Loucy (cell line): ENCODE results near the gene PRKCE.

Experiments used
- H2AFZ ChIP-seq: fragments of 200-600 bp; sonication (generic); 2 replicates; pipeline ENCODE4 v1.6.0; 2016; ENCODE audit warnings: antibody characterized with exemption, mild to moderate bottlenecking, low read length, moderate library complexity
- H3F3A ChIP-seq: fragments of 200-600 bp; 2 replicates; pipeline ENCODE4 v1.6.0; 2016; ENCODE audit warnings: antibody characterized with exemption, low read depth, mild to moderate bottlenecking
- H3K27me3 ChIP-seq: fragments of 200-600 bp; sonication (generic); 2 replicates; pipeline ENCODE4 v1.6.1; 2014; ENCODE audit warnings: low read length, mild to moderate bottlenecking; ENCODE audit not compliant: insufficient read depth, poor library complexity, severe bottlenecking
- H3K36me3 ChIP-seq: fragments of 200-600 bp; sonication (generic); 2 replicates; pipeline ENCODE4 v1.6.1; 2016; ENCODE audit warnings: low read length; ENCODE audit not compliant: insufficient read depth
- H3K4me1 ChIP-seq: fragments of 200-600 bp; sonication (generic); 2 replicates; pipeline ENCODE4 v1.5.1; 2014; ENCODE audit warnings: low read length, mild to moderate bottlenecking; ENCODE audit not compliant: insufficient read depth, poor library complexity, severe bottlenecking
- H3K4me2 ChIP-seq: fragments of 200-600 bp; sonication (generic); 2 replicates; pipeline ENCODE4 v1.6.0; 2014; ENCODE audit warnings: antibody characterized with exemption, low read length, low read depth, mild to moderate bottlenecking; ENCODE audit not compliant: poor library complexity, severe bottlenecking
- H3K4me3 ChIP-seq: fragments of 200-600 bp; sonication (generic); 2 replicates; pipeline ENCODE4 v1.5.1; 2014; ENCODE audit warnings: low read length, mild to moderate bottlenecking, mixed read lengths; ENCODE audit not compliant: poor library complexity, severe bottlenecking
- H3K79me2 ChIP-seq: fragments of 200-600 bp; sonication (generic); 2 replicates; pipeline ENCODE4 v1.6.1; 2014; ENCODE audit warnings: low read length; ENCODE audit not compliant: insufficient read depth
- H3K9ac ChIP-seq: fragments of 200-600 bp; sonication (generic); 2 replicates; pipeline ENCODE4 v1.6.0; 2014; ENCODE audit warnings: mild to moderate bottlenecking, low read depth, low read length, moderate library complexity; ENCODE audit not compliant: poor library complexity, severe bottlenecking
- H3K9me2 ChIP-seq: fragments of 200-600 bp; sonication (generic); replicated peaks from 2 replicates; pipeline ENCODE4 v1.6.1; 2016; ENCODE audit warnings: low read depth, low read length, mixed read lengths
- H3K9me3 ChIP-seq: fragments of 200-600 bp; sonication (generic); 2 replicates; pipeline ENCODE4 v1.6.1; 2014; ENCODE audit warnings: mild to moderate bottlenecking, antibody characterized with exemption, low read length, low read depth; ENCODE audit not compliant: insufficient read depth
- H4K20me1 ChIP-seq: fragments of 200-600 bp; sonication (generic); 2 replicates; pipeline ENCODE4 v1.6.0; 2014; ENCODE audit warnings: antibody characterized with exemption, low read length, mild to moderate bottlenecking; ENCODE audit not compliant: insufficient read depth, poor library complexity, severe bottlenecking
- CTCF ChIP-seq: fragments of 200-600 bp; sonication (generic); conservative IDR thresholded peaks from 2 replicates; pipeline ENCODE4 v1.5.1; 2014; ENCODE audit warnings: mild to moderate bottlenecking, antibody characterized with exemption, low read length
- EZH2phosphoT487 ChIP-seq: fragments of 200-600 bp; IDR thresholded peaks from 2 replicates; pipeline ENCODE4 v1.6.1; 2018; ENCODE audit warnings: antibody characterized with exemption, mild to moderate bottlenecking, moderate library complexity, borderline replicate concordance

PRKCE gene

GRCh38 chr2:46144133-46144800 is 492.8 kb downstream of the PRKCE start:
- Histone ChIP-seq H3K4me1 (peaks cover 61% of the 10 kb centered on the region), H4K20me1 (no peaks in the 10 kb centered on the region), H3K9me2 (no peaks in the 10 kb centered on the region), H2AFZ (no peak overlapping the region), H3K4me3 (peak overlapping the region; percentile 46), H3K4me2 (peak overlapping the region; percentile 67), H3K9me3 (no peaks in the 10 kb centered on the region), H3K27me3 (no peaks in the 10 kb centered on the region), H3F3A (no peaks in the 10 kb centered on the region), H3K79me2 (no peaks in the 10 kb centered on the region), H3K9ac (peak overlapping the region; percentile 59), H3K36me3 (peaks cover 10% of the 10 kb centered on the region; the same call in 1 of the 2 replicates)
- TF ChIP-seq CTCF (peak; percentile 43), EZH2phosphoT487 (no peak)

- H3K4me3 ChIP-seq: peak overlapping the region; percentile 46
- H2AFZ ChIP-seq: no peak overlapping the region
- no peaks in the 10 kb centered on the region for H3K79me2 ChIP-seq
- no peaks in the 10 kb centered on the region for H3F3A ChIP-seq
- H3K4me2 ChIP-seq: peak overlapping the region; percentile 67
- H3K4me1 ChIP-seq: peaks cover 61% of the 10 kb centered on the region
- no peaks in the 10 kb centered on the region for H3K9me3 ChIP-seq
- H3K36me3 ChIP-seq: peaks cover 10% of the 10 kb centered on the region; the same call in 1 of the 2 replicates
- H3K27me3 ChIP-seq: no peaks in the 10 kb centered on the region
- H3K9ac ChIP-seq: peak overlapping the region; percentile 59
- no peaks in the 10 kb centered on the region for H4K20me1 ChIP-seq
- no peaks in the 10 kb centered on the region for H3K9me2 ChIP-seq
- TF ChIP-seq CTCF: no peak
- no peak for TF ChIP-seq EZH2phosphoT487
Measured at GRCh38 chr2:46145017-46145416, 493.5 kb downstream of the PRKCE start.

GRCh38 chr2:46145840-46146239 is 494.4 kb downstream of the PRKCE start:
- Histone ChIP-seq H3K9me2 (no peaks in the 10 kb centered on the region), H3K4me3 (peak overlapping the region; percentile 46), H3K4me1 (peaks cover 61% of the 10 kb centered on the region), H3K4me2 (peak overlapping the region; percentile 67), H3K36me3 (peaks cover 10% of the 10 kb centered on the region; the same call in 1 of the 2 replicates), H4K20me1 (no peaks in the 10 kb centered on the region), H3K79me2 (no peaks in the 10 kb centered on the region), H3K9me3 (no peaks in the 10 kb centered on the region), H3F3A (no peaks in the 10 kb centered on the region), H2AFZ (no peak overlapping the region), H3K9ac (peak overlapping the region; percentile 59), H3K27me3 (no peaks in the 10 kb centered on the region)
- TF ChIP-seq CTCF (no peak), EZH2phosphoT487 (no peak)
